GM12878 (cell line): ENCODE results near the gene ARPP21. TPM values are rescaled to one million over a fixed set of nuclear protein-coding genes. Genes with fewer than 3 reads are reported as not detected.
A peak's percentile ranks its signal among the peaks of the same experiment; 100 is the strongest.

Experiments used
- ATAC-seq: fragments of 200-7000 bp; cut with Tn5 transposase; 3 replicates; pipeline ENCODE4 v1.9.1; 2020; ENCODE audit warnings: mild to moderate bottlenecking, moderate library complexity
- BruUV-seq: library from RNA; stranded (reverse); fragments of 400-500 nt; replicated peaks from 2 replicates; lab custom pipeline; 2021; lab: Mats Ljungman, UMichigan
- CTCF ChIA-PET: fragments of 300-600 bp; sonication (Branson Sonifier 250); formaldehyde crosslinking; extraction: SDS; loops from one replicate; lab custom pipeline; 2021; ENCODE audit warnings: inconsistent platforms; lab: Yijun Ruan, JAX
- POLR2A ChIA-PET: fragments of 350-600 bp; formaldehyde crosslinking; extraction: SDS; loops from one replicate; lab custom pipeline; 2021; ENCODE audit warnings: inconsistent platforms; lab: Charles Lee
- RAD21 ChIA-PET: fragments of 300-600 bp; sonication (Branson Sonifier 250); formaldehyde crosslinking; loops from one replicate; lab custom pipeline; 2023; ENCODE audit warnings: antibody characterized with exemption; ENCODE audit not compliant: unreplicated experiment; lab: Charles Lee
- SMC1A ChIA-PET: fragments of 300-600 bp; sonication (Branson Sonifier 250); formaldehyde crosslinking; loops from one replicate; lab custom pipeline; 2023; ENCODE audit not compliant: unreplicated experiment, uncharacterized antibody; lab: Charles Lee
- DNase-seq: peaks from one replicate; pipeline ENCODE4 v3.0.0-alpha.2; 2011; ENCODE audit warnings: low read depth, low spot score
- FAIRE-seq: peaks from 3 replicates; lab custom pipeline; 2011; peaks lifted over from hg19 to GRCh38; lab: Jason Lieb, UNC
- H2AFZ ChIP-seq: 2 replicates; pipeline ENCODE4 v1.6.0; 2011; ENCODE audit warnings: low read depth, low read length, control low read depth; ENCODE audit not compliant: control insufficient read depth
- H3K27ac ChIP-seq: 2 replicates; pipeline ENCODE4 v1.5.1; 2011; ENCODE audit warnings: control low read depth; ENCODE audit not compliant: control insufficient read depth, insufficient read depth
- H3K27me3 ChIP-seq, 2 experiments: replicated peaks in 1 of 2; 2 replicates each; pipeline versions ENCODE4 v1.6.0 to v1.6.1; 2011; ENCODE audit warnings: low read length in 1 of 2; ENCODE audit not compliant: control insufficient read depth in 2 of 2, insufficient read depth in 2 of 2
- H3K36me3 ChIP-seq, 2 experiments: 2 replicates each; pipeline ENCODE4 v1.5.1; 2011; ENCODE audit warnings: low read length in 1 of 2; ENCODE audit not compliant: control insufficient read depth in 2 of 2, insufficient read depth in 2 of 2
- H3K4me1 ChIP-seq: 2 replicates; pipeline ENCODE4 v1.6.1; 2011; ENCODE audit warnings: mild to moderate bottlenecking, low read length, moderate library complexity, mixed read lengths; ENCODE audit not compliant: control insufficient read depth, insufficient read depth
- H3K4me2 ChIP-seq: 2 replicates; pipeline ENCODE4 v1.6.0; 2011; ENCODE audit warnings: control low read depth; ENCODE audit not compliant: control insufficient read depth, insufficient read depth
- H3K4me3 ChIP-seq: fragments of 200-600 bp; sonication (generic); 2 replicates; pipeline ENCODE4 v1.5.1; 2016
- H3K79me2 ChIP-seq: 2 replicates; pipeline ENCODE4 v1.6.0; 2011; ENCODE audit warnings: low read length; ENCODE audit not compliant: control insufficient read depth, insufficient read depth
- H3K9ac ChIP-seq: 2 replicates; pipeline ENCODE4 v1.8.0; 2011; ENCODE audit warnings: low read length, control low read depth, mixed read lengths; ENCODE audit not compliant: control insufficient read depth, insufficient read depth
- H3K9me3 ChIP-seq: replicated peaks from 3 replicates; pipeline ENCODE4 v1.5.1; 2011; ENCODE audit warnings: mild to moderate bottlenecking, low read length; ENCODE audit not compliant: control insufficient read depth, insufficient read depth
- H4K20me1 ChIP-seq: 2 replicates; pipeline ENCODE4 v1.6.0; 2011; ENCODE audit not compliant: control insufficient read depth, insufficient read depth
- CREM ChIP-seq: IDR thresholded peaks from 2 replicates; pipeline ENCODE4 v1.6.1; 2014; ENCODE audit warnings: antibody characterized with exemption, low read depth
- ETV6 ChIP-seq, 2 experiments: fragments of 450-650 bp in 1 of 2; IDR thresholded peaks in 1 of 2; conservative IDR thresholded peaks in 1 of 2; 2 replicates each; pipeline ENCODE4 v1.6.1; 2014; ENCODE audit warnings: antibody characterized with exemption in 1 of 2, borderline replicate concordance in 1 of 2, low read depth in 1 of 2, mild to moderate bottlenecking in 1 of 2, moderate library complexity in 1 of 2
- MEF2A ChIP-seq: IDR thresholded peaks from 2 replicates; pipeline ENCODE4 v1.6.1; 2011; ENCODE audit warnings: low read depth, mild to moderate bottlenecking, low read length, moderate library complexity; ENCODE audit not compliant: insufficient read depth
- MYB ChIP-seq: fragments of 150-350 bp; IDR thresholded peaks from 2 replicates; pipeline ENCODE4 v1.6.1; 2014; ENCODE audit warnings: mild to moderate bottlenecking, low read depth, low read length, borderline replicate concordance
- NFIC ChIP-seq: IDR thresholded peaks from 2 replicates; pipeline ENCODE4 v1.6.1; 2012; ENCODE audit warnings: low read depth, mild to moderate bottlenecking, inconsistent platforms, low read length, moderate library complexity
- POLR2A ChIP-seq: IDR thresholded peaks from 2 replicates; pipeline ENCODE4 v1.6.1; 2011; ENCODE audit warnings: low read depth, mild to moderate bottlenecking, low read length
- RUNX3 ChIP-seq: IDR thresholded peaks from 2 replicates; pipeline ENCODE4 v1.6.1; 2012; ENCODE audit warnings: low read length, inconsistent platforms
- SPI1 ChIP-seq: IDR thresholded peaks from 2 replicates; pipeline ENCODE4 v1.6.1; 2011; ENCODE audit warnings: low read depth, mild to moderate bottlenecking, low read length, moderate library complexity, borderline replicate concordance; ENCODE audit not compliant: insufficient read depth
- TCF3 ChIP-seq: IDR thresholded peaks from 2 replicates; pipeline ENCODE4 v1.6.1; 2012; ENCODE audit warnings: low read depth, mild to moderate bottlenecking, low read length, borderline replicate concordance; ENCODE audit not compliant: insufficient read depth
- WGBS: methylation state at CpG from one replicate; pipeline ENCODE4 v1.1.6; 2016; ENCODE audit warnings: low lambda C conversion rate; ENCODE audit not compliant: insufficient replicate concordance, insufficient coverage; ENCODE audit errors: missing lambda C conversion rate; 5-methylcytosine and 5-hydroxymethylcytosine counted together
- in situ Hi-C: fragments of 300-500 bp; cut with MboI; formaldehyde crosslinking; loops from 9 replicates; pipeline ENCODE4 v1.14.3; 2018; ENCODE audit warnings: mixed read lengths
- intact Hi-C: fragments of 100-400 bp; cut with micrococcal nuclease; formaldehyde crosslinking; loops from one replicate; pipeline ENCODE4 v1.14.2; 2022; ENCODE audit not compliant: unreplicated experiment
- polyA plus RNA-seq, 11 experiments: library from polyadenylated mRNA; depleted of rRNA in 4 of 11; unstranded in 6 of 11; stranded (reverse) in 5 of 11; fragments of >200 nt; fragmentation: Nextera tagmentation in 4 of 11; fragmentation: Illumina TruSeq in 1 of 11; extraction: Ambion mirVana in 4 of 11; extraction: Trizol in 1 of 11; gene quantifications; 1 replicate in 1 of 11; 2 replicates in 10 of 11; pipeline versions ENCODE4 v1.2.1 to v1.2.3, GENCODE V29; 2011 to 2016; ENCODE audit warnings: inconsistent platforms in 2 of 11, missing spikeins in 2 of 11, low read depth in 1 of 11
- total RNA-seq, 4 experiments: library from RNA; depleted of rRNA in 3 of 4; stranded (reverse); fragments of >200 nt in 3 of 4; fragmentation: Illumina TruSeq in 1 of 4; extraction: Trizol in 1 of 4; gene quantifications; 2 replicates each; pipeline versions ENCODE4 v1.2.1 to v1.2.3, GENCODE V29; 2013 to 2021
- TF ChIP-seq, protein P1 (sequence below): fragments of 450-650 bp; formaldehyde crosslinking; IDR thresholded peaks from 2 replicates; pipeline ENCODE4 v1.4.0; 2020; ENCODE audit warnings: mild to moderate bottlenecking, moderate library complexity
- TF ChIP-seq, protein P2 (sequence below): IDR thresholded peaks from 2 replicates; pipeline ENCODE4 v1.6.1; 2011; ENCODE audit warnings: borderline replicate concordance, low read depth, mild to moderate bottlenecking, moderate library complexity, mixed read lengths, low read length; ENCODE audit not compliant: insufficient read depth; ENCODE audit errors: extremely low read length

The ARPP21 gene
- total and polyA plus RNA-seq, 10 of the 15 experiments (the other 5 are each of a cell fraction or from before 2014, with no cell fraction given), result not detected

DNA sequence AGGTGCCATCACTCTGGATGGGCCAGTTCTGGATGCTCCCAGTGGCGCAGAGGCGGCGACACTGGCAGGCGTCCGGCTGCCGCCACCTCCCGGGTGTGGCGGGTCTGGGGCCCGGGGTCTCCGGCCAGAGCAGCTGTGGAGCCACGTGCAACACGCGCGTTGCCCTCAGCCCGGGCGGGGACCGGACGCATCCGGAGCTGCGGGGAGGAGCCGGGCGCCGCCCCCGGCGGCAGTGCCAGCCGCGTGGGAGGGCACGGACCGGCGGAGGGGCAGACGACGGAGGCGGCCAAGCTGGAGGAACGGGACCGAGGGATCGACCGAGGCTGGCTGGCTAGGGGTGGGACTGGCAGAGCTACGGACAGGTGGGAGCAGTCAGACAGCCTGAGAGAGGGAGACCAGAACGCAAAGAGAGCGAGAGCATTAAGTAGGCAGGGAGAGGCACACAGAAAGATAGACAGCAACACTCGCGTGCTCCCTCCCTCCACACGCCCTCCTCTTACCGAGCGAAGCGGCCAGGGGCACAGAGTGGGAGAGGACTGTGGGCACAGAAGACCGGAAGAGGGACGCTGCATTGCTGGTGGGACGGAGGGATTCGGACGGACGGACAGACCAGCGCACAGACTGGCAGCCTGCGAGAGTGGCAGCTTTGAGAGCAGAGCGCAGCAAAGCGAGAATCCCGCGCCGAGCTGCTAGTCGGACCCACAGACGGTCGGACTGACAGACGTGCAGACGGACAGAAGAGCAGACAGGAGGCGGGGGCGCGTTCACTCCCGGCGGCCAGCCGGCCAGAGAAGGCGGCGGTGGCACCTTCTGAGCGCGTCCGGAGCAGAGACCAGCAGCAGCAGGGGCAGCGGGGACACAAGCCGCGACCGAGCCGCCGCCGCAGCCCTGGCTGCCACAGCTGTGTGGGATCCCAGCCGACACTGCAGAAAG lies at the start of gene ARPP21 (continued):
- TF ChIP-seq, protein P1, sequence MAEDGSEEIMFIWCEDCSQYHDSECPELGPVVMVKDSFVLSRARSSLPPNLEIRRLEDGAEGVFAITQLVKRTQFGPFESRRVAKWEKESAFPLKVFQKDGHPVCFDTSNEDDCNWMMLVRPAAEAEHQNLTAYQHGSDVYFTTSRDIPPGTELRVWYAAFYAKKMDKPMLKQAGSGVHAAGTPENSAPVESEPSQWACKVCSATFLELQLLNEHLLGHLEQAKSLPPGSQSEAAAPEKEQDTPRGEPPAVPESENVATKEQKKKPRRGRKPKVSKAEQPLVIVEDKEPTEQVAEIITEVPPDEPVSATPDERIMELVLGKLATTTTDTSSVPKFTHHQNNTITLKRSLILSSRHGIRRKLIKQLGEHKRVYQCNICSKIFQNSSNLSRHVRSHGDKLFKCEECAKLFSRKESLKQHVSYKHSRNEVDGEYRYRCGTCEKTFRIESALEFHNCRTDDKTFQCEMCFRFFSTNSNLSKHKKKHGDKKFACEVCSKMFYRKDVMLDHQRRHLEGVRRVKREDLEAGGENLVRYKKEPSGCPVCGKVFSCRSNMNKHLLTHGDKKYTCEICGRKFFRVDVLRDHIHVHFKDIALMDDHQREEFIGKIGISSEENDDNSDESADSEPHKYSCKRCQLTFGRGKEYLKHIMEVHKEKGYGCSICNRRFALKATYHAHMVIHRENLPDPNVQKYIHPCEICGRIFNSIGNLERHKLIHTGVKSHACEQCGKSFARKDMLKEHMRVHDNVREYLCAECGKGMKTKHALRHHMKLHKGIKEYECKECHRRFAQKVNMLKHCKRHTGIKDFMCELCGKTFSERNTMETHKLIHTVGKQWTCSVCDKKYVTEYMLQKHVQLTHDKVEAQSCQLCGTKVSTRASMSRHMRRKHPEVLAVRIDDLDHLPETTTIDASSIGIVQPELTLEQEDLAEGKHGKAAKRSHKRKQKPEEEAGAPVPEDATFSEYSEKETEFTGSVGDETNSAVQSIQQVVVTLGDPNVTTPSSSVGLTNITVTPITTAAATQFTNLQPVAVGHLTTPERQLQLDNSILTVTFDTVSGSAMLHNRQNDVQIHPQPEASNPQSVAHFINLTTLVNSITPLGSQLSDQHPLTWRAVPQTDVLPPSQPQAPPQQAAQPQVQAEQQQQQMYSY (CRISPR knock-in tag), result no peak
- peak; percentile 40; the same call in 1 of the 2 replicates for TF ChIP-seq POLR2A

DNA sequence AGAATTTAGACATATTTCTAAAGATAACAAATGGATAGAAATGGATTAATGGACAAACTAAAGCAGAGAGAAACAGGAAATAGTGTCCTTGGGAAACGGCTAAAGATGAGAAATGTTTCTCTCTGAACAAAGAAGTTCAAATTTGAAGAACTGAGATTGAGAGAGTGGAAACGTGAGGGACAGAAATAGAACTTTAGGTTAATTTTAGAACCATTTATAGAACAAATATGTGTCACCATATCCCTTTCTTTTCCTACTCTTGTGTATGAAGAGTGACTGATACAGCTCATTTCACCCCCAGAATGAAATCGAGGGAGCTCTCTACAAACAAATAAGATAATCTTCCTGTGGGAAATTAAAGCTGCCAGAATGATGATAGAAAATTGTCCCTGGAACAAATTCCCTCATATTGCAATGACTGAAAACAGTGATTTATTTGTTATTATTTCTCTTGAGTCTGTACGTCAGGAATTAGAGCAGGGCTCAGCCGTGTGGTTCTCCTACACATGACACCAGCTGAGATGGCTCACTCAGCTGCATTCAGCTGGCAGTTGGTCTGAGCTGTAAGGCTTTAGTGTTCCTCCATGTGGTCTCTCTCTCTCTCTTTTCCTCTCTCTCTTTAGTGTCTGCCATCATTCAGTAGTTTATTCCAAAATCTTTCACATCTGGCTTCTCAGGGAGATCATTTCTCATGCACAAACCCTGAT lies 46.6 kb upstream of the ARPP21 start:
- ATAC-seq (peak; percentile 53), DNase-seq (no peak), FAIRE-seq (peak; percentile 62)
- H3K9ac ChIP-seq, result no peak overlapping the region
- no peaks in the 10 kb centered on the region for H4K20me1 ChIP-seq
- H3K4me1 ChIP-seq, result peaks cover 10% of the 10 kb centered on the region
- BruUV-seq, result no TSS peak
- no peaks in the 10 kb centered on the region for H3K27me3 ChIP-seq
- peak overlapping the region; percentile 49; the same call in 1 of the 2 replicates for H3K4me2 ChIP-seq
- H3K79me2 ChIP-seq, result no peaks in the 10 kb centered on the region
- in situ Hi-C loops, result no loop called here
- H2AFZ ChIP-seq, result peak overlapping the region; percentile 10; the same call in 1 of the 2 replicates
- ChIA-PET SMC1A (no interaction called here), POLR2A (no interaction called here), CTCF (no interaction called here), RAD21 (no interaction called here)
- WGBS, result 1% methylated on average over 5 of the region's 5 CpGs
- intact Hi-C loops, result no loop called here
- no peaks in the 10 kb centered on the region; the same call in 2 of the 3 replicates for H3K9me3 ChIP-seq
- H3K36me3 ChIP-seq, result no peaks in the 10 kb centered on the region
- no peak overlapping the region for H3K4me3 ChIP-seq
- H3K27ac ChIP-seq, result peak overlapping the region; percentile 42; the same call in 1 of the 2 replicates
- TF ChIP-seq RUNX3 (peak; percentile 54), ETV6 (conservative IDR thresholded peaks at IDR 0.05 in 1 of 2, IDR thresholded peaks at IDR 0.05 in 1 of 2; ENCODE audit: borderline replicate concordance in 1 of 2, low read depth in 1 of 2) (peak in 1 of 2 experiments; percentile 7; a peak in 1 of 4 replicates), SPI1 (peak; percentile 49; the same call in 1 of the 2 replicates), NFIC (peak; percentile 93), TCF3 (0 out of 2 replicates have a peak, but pooled peaks have one; percentile 10), CREM (peak; percentile 8; the same call in 1 of the 2 replicates), MYB (no peak), MEF2A (peak; percentile 99)
- TF ChIP-seq, protein P2, sequence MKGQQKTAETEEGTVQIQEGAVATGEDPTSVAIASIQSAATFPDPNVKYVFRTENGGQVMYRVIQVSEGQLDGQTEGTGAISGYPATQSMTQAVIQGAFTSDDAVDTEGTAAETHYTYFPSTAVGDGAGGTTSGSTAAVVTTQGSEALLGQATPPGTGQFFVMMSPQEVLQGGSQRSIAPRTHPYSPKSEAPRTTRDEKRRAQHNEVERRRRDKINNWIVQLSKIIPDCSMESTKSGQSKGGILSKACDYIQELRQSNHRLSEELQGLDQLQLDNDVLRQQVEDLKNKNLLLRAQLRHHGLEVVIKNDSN, result no peak
